Stimulated activated CD8-positive, alpha-beta memory T cell treated with anti-CD3 and anti-CD28 coated beads, Interleukin-4, amount 100 ng/mL, for 24 hours (primary cell): ENCODE measurements around the gene SORD.
"Not testable (repeated sequence)": the region's sequence is repeated elsewhere in the genome, so short reads cannot be mapped to it uniquely, and the experiment has no call there.

ENCODE experiments used
- DNase-seq: peaks from one replicate; pipeline ENCODE4 v3.0.0-alpha.2; 2020; ENCODE audit warnings: low read depth

The SORD gene

DNA sequence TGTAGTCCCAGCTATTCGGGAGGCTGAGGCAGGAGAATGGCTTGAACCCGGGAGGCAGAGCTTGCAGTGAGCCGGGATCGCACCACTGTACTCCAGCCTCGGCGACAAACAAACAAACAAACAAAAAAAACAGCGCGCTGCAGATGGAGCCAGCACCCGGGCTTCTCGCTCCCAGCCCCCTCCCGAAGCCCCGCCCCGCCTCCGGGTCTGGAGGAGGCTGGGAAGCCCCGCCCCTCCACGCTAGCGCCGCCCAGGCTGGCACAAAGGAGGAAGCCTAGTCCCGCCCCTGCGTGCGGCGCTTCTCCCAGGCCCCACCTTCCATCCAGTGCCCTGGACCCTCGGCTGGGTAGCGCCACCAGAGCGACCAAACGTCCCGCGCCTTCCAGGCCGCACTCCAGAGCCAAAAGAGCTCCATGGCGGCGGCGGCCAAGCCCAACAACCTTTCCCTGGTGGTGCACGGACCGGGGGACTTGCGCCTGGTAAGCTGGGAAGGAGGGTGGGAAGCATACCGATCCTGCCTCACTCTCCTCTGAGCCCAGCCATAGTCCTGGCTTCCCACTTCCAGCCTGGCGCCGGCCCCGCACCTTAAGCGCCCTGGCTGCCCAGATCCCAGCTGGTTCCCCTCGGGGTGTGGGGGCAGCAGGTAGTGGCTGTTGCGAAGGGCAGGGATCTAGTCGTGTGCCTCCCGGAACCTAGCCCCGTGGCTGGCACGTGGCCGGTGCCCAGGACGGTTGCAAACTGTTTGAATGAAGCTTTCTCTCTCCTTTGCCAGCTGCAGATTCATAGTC, at the start of gene SORD:
SORD (plus strand) TSS at position 325 of the 788 bp plus-strand sequence; CDS start at position 414, 89 bp downstream.
- peak; percentile 91 for DNase-seq

DNA sequence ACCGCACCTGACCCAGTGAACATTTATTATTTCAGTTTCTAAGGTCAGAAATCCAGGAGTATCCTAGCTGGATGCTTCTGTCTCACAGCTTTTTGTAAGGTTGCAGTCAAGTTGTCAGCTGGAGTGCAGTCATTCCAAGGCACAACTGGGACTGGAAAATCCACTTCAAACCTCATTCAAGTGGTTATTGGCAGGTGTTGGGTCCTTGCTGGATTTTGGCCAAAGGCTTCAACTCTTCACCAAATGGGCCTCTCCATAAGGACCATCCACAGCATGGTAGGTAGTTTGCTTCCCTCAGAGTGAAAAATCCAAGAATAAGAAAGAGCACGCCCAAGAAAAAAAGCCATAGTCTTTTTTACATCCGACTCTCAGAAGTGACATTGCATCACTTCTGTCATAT, 46.8 kb upstream of the SORD start:
- DNase-seq, result not testable (repeated sequence)

DNA sequence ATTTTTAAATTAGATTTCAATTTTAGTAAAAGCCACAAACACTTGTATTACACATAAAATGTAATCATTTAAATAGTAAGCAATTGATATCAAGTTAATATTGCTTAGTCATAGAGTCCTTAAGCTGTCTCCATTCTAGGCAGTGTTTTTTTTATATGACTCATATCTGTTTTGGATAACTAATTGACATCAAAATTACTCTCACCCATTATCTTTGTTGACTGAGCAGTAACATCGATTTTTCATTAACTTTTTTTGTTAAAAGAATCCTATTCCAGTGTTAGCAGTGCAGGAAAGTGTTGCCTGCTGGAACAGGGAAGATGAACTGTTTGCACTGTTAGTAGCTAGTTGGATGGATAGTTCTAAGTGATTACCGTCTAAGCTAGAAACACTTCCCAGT, 45.2 kb upstream of the SORD start:
- not testable (repeated sequence) for DNase-seq

DNA sequence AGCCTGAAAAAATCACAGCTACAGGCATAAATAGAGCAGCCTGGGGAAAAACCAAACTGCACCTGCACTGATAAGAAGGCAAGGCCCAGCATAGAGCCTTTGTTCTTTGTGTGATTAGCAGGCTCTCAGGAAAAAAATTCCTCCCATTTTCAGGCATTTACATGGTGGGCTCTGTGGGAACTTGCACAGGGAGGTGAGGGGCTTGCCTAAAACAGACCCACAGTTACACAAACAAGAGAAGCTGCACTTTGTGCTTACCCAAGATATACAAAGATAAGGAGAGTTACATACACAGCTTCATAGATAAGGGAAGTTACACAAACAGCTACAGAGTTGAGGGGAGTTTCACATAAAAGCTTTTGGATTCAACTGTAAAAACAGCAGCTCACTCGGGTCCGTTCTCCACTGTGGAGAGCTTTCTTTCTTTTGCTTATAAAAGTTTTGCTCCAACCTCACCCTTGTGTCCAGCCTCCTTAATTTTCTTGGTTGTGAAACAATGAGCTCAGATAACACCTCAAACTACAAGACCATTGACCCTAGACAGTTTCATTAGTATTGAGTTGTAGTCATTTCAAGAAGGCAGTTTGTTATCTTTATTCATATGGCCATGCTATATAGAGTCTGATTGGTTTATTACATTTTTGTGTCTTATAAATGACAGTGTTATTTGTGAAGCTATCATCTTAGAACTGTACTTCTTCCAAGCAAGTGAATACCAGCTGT, 43.2 kb upstream of the SORD start:
- not testable (repeated sequence) for DNase-seq

DNA sequence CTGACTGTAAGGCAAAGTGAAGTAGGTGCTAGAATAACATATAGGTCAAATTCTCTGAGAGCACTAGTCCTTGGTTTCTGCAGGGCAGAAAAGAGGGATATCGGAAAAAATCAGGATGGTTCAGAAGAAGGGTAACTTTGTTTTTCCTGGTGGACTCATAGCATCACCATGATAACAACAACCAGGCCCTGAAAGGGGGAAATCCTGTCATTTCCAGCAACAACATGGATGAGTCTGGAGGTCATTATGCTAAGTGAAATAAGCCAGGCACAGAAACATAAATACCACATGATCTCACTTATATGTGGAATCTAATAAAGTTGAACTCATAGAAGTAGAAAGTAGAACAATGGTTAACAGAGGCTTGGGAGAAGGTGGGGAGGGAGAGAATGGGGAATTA, 38.9 kb upstream of the SORD start:
- DNase-seq, result not testable (repeated sequence)

DNA sequence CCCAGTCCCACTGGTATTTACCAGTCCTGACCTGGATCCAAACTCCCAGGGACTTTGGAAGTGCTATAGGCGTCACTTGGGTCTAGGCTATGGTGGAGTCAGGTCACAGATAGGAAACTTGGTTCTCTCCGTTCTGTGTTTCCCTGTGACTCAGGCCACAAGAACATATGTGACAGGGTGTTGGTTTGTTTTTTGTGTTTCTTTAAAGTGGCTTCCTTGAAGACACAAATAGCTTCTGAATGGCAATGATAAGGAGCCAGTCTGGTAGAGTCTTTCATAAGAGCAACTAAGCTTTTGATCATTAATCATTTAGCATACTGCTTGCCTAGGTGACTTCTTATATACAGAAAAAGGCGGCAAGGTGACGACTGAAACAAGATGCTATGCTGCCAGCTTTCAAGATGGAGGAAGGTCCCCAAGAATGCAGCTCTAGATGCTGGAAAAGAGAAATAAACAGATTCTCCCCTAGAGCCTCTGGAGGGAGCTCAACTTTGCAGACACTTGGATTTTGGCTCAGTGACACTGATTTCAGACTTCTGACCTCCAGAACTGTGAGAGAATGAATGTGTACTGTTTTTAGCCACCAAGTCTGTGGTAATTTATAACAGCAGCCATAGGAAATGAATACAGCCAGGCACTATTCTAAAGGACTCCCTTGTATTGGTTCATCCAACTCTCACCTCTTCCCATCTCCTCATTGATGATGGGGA, 36.5 kb upstream of the SORD start:
- DNase-seq, result not testable (repeated sequence)

DNA sequence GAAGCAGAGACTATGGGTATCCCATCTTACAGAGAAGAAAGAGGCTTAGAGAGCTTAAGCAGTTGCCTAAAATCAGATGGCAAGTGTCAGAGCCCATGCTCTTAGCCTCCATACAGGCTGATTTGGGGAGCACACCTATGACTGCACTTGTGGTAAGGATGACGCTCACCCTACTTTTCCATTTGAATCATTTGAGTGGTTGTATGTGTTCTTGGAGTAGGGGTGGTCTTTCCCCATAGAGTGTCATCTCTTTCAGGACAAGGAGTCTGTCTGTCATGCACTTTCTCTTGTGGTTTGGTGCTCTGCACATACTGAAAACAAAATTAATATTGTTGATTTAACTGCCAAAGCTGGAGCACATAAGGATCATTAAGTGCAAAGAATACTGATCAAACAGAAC, 35.3 kb upstream of the SORD start:
- DNase-seq, result not testable (repeated sequence)

DNA sequence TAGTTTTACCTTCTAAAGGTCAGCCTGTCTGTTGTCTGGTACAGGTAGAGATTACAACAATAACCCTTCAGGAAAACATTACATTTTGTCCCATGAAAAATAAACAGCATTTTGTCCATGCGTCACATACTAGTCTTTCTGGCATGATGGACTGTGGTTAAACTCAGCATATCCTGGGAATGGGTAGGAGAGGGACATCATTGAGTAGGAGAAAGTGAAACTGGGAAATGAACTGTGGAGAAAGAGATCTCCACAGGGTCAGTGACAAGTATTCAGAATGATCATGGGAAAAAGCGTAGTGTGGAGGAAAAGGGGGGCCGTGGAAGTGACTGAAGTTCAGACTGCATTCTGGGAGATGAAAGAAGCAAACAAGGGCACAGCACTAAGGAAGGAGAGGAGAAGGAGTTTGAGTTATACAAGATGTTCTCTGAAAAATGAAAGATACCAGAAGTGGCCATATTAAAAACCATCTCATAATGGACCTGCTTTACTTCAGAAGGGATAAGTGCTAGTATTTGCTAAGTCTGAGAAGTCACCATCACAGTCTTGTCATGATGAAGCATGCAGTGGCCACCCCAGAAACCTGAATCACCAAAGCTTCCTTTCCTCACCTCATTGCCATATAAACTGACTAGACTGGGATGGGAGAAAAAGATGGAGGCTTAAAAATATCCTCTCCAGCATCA, 34.7 kb upstream of the SORD start:
- DNase-seq, result not testable (repeated sequence)

DNA sequence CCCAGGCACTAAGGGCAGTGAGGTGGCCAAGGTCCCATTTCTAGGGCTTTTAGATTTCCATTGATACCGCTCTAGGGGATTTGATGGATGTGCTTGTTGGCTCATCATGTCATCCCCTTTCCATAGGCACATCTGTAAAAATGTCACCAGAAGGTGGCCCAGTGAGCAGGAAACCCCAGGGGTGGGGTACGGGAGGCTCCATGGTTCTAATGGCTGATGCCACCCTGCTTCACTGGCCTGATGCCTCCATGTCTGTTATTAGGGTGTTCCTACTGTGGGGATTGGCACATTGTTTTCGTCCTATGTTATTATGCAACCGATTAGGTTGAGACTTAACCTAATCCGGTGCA, 34.1 kb upstream of the SORD start:
- DNase-seq, result not testable (repeated sequence)

DNA sequence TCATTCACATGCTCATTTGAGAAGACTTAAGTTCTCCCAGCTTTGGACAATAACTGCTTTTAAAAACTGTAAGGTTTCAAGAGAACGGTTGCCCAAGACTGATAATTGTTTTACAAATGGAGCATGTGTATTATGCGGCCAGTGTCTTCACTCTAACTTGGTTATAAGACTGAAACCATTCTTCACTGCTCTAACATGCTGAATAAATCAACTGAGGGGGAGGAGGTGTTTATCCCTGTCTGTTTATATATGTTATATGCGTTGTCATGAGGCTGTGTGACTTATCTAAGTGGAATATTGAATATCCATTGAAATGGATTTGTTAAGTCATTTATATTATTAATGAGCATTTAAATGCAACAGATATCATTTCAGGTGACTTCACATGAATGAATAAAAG, 25.4 kb upstream of the SORD start:
- not testable (repeated sequence) for DNase-seq

DNA sequence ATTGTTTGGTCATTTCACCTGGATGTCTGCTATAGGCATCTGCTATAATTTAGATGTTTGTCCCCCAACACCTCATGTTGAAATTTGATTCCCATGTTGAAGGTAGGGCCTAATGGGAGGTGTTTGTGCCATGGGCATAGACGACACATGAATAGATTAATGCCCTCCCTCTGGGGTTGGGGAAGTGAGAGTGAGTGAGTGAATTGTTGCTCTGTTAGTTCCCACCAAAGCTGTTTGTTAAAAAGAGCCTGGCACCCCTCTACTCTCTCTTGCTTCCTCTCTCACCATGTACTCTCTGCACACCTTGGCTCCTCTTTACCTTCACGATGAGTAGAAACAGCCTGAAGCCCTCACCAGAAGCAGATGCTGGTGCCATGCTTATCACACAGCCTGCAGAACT, 23.9 kb upstream of the SORD start:
- DNase-seq, result no peak

DNA sequence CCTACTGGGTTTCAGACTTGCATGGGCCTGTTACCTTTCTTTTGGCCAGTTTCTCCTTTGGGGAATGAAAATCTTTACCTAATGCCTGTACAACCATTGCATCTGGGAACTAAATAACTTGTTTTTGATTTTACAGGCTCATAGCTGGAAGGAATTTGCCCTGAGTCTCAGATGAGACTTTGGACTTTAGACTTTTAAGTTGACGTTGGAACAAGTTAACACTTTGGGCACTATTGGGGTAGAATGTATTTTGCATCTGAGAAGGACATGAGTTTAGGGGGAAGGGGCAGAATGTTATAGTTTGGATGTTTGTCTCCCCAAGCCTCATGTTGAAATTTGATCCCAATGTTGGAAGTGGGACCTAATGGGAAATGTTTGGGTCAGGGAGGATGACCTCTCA, 21.8 kb upstream of the SORD start:
- DNase-seq, result not testable (repeated sequence)

DNA sequence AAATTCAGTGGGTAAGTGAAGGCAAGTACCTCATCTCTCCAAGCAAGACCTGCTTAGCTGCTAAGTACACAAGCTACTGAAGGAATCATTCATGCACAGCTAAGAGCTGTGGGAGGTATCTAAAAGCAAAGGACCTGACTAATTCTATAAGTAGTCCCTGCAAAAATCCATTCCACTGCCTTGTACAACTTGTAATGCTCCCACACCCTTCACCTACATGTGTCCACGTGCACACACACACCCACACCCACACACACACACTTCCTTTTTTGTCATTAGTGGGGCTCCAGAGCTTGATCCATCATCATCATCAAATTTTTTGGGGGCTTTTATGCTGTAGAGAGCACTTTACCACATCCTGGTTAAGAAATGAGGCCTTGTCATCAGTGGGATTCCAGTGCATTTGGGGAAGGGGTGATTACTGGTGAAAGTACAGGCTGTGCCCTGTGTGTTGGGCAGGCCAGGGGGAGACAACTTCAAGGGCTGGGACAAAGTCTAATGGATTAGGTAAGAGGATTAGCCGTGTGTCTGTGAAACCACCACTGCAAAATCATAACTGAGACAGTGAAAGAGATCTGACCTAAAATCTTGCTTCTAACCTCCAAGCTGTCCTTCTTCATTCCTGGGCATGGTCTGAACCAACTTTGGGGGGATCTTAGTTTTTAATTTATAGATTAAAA, 19.1 kb upstream of the SORD start:
- not testable (repeated sequence) for DNase-seq

DNA sequence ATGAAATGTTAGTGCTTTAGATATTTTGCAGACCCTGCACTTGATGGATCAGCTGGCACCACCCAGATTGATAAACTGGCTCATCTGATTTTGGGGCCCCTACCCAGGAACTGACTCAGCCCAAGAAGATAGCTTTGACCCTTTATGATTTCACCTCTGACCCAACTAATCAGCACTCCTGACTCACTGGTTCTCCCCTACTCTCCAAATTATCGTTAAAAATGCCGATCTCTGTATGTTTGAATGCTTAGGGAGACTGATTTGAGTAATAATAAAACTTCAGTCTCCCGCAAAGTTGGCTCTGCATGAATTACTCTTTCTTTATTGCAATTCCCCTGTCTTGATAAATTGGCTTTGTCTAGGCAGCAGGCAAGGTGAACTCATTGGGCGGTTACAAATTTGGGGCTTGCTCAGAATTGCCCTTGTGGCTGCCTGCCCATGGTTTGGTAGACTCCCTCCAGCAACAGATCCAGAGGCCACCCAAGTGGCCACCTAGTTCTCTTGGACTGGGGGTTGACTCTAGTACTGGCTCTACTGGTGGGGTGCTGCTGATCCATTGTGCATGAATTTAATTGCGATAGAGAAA, 18.3 kb upstream of the SORD start:
- not testable (repeated sequence) for DNase-seq

DNA sequence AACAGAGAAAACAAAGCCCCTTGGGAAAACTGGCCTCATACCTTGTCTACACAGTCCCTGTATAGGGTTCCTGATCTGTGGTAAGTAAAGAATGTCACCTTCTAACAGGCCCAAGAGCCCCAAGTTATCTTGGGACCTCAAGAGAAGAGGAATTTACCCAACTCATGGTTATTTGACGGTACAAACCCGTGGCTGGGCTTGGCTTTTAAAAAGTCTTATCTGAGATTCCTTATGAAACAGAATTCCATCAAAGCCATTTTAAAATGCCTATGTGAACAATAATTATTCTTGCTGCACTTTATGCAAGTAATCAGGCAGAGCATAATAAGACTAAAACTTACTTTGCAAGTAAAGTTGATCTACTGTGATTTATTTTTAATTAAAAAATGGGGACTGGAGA, 13.9 kb upstream of the SORD start:
- no peak for DNase-seq

DNA sequence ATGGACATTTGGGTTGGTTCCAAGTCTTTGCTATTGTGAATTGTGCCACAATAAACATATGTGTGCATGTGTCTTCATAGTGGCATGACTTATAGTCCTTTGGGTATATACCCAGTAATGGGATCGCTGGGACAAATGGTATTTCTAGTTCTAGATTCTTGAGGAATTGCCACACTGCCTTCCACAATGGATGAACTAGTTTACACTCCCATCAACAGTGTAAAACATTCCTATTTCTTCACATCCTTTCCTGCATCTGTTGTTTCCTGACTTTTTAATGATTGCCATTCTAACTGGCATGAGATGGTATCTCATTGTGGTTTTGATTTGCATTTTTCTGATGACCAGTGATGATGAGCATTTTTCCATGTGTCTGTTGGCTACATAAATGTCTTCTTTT, 7.9 kb upstream of the SORD start:
- DNase-seq, result not testable (repeated sequence)

DNA sequence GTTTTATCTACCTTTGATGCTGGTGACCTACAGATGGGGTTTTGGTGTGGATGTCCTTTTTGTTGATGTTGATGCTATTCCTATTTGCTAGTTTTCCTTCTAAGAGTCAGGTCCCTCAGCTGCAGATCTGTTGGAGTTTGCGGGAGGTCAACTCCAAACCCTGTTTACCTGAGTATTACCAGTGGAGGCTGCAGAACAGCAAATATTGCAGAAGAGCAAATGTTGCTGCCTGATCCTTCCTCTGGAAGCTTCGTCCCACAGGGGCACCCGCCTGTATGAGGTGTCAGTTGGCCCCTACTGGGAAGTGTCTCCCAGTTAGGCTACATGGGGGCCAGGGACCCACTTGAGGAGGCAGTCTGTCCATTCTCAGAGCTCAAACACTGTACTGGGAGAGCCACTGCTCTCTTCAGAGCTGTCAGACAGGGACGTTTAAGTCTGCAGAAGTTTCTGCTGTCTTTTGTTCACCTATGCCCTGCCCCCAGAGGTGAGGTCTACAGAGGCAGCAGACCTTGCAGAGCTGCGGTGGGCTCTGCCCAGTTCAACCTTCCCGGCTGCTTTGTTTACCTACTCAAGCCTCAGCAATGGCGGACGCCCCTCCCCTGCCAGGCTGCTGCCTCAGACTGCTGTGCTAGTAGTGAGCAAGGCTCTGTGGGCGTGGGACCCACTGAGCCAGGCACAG, 2.6 kb upstream of the SORD start:
- not testable (repeated sequence) for DNase-seq

DNA sequence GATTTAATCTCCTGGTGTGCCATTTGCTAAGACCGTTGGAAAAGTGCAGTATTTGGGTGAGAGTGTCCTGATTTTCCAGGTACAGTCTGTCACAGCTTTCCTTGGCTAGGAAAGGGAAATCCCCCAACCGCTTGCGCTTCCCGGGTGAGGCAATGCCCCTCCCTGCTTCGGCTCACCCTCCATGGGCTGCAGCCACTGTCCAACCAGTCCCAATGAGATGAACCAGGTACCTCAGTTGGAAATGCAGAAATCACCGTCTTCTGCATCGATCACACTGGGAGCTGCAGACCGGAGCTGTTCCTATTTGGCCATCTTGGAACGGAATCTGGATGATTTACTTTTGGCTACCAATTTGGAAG, 2.1 kb upstream of the SORD start:
- DNase-seq, result not testable (repeated sequence)

DNA sequence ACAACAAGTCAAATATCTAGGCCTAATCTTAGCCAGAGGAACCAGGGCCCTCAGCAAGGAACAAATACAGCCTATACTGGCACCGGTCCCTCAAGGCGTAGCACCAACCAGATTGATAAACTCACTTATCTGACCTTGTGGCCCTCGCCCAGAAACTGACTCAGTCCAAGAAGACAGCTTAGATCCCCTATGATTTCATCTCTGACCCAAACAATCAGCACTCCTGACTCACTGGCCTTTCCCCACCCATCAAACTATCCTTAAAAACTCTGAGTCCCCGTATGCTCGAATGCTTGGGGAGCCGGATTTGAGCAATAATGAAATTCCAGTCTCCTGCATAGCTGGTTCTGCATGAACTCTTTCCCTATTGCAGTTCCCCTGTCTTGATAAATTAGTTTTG, 1.6 kb upstream of the SORD start:
- no peak for DNase-seq

DNA sequence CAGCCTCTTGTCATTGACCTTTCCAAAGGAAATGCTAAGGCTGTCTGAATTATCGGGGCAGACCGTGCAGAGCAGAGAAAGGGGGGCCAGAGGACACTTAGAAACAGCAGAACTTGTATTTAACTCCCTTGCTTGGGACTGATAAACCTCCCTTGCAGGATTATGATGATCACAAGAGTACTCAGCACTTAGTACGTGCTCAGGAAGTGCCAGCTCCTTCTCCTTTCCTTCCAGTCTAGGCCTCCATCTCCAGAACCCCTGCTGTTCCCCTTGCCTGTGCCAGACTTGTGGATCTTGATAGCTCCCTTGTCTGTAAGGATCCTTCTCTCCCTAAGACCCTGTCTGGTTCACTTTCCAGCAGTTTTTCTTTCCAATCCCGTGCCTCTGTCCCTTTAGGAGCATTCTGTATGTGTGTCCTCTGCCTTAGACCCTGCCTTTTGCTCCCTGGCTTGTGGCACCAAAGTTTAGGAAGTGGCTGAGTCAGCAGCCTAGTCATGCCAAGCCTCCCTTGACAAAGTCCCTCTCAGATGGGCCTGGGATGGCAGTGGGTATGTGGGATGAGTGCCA, 747 bp downstream of the SORD start:
- no peak for DNase-seq
